GM19351 (cell line): ENCODE results near the gene SEL1L.
"Not testable (repeated sequence)": the region's sequence is repeated elsewhere in the genome, so short reads cannot be mapped to it uniquely, and the experiment has no call there.

Source experiments
- ATAC-seq: cut with Tn5 transposase; IDR thresholded peaks from one replicate; pipeline ENCODE4 v1.9.1; 2021; ENCODE audit warnings: mild to moderate bottlenecking, moderate library complexity; ENCODE audit not compliant: unreplicated experiment

The SEL1L gene

GRCh38 chr14:81474685-81475324, 58.8 kb downstream of the SEL1L start:
- no peak for ATAC-seq

GRCh38 chr14:81474148-81474492, 59.5 kb downstream of the SEL1L start:
- ATAC-seq, result peak; percentile 49

GRCh38 chr14:81473456-81474147, 60.1 kb downstream of the SEL1L start:
- ATAC-seq, result no peak

GRCh38 chr14:81472096-81472800, 61.4 kb downstream of the SEL1L start:
- ATAC-seq, result no peak

- peak; percentile 32 for ATAC-seq
These were observed 62.6 kb downstream of the SEL1L start for GRCh38 chr14:81471062-81471461.

GRCh38 chr14:81470557-81470826, 63.2 kb downstream of the SEL1L start:
- peak; percentile 36 for ATAC-seq

GRCh38 chr14:81466854-81467253, 66.8 kb downstream of the SEL1L start:
- ATAC-seq, result no peak

GRCh38 chr14:81465507-81466228, 68.0 kb downstream of the SEL1L start:
- no peak for ATAC-seq

- ATAC-seq, result peak; percentile 8
These were observed 68.7 kb downstream of the SEL1L start for GRCh38 chr14:81465003-81465392.

GRCh38 chr14:81464253-81465002, 69.2 kb downstream of the SEL1L start:
- ATAC-seq, result peak; percentile 75

GRCh38 chr14:81462356-81462755, 71.3 kb downstream of the SEL1L start:
- ATAC-seq, result not testable (repeated sequence)

- no peak for ATAC-seq
These were observed 73.7 kb downstream of the SEL1L start for GRCh38 chr14:81459912-81460311.

GRCh38 chr14:81458352-81458751, 75.3 kb downstream of the SEL1L start:
- ATAC-seq, result no peak

GRCh38 chr14:81455390-81455789, 78.3 kb downstream of the SEL1L start:
- no peak for ATAC-seq

GRCh38 chr14:81454572-81455218, 79.0 kb downstream of the SEL1L start:
- ATAC-seq, result peak; percentile 72

- ATAC-seq, result peak; percentile 69
These were observed 80.4 kb downstream of the SEL1L start for GRCh38 chr14:81453166-81453766.

GRCh38 chr14:81452341-81453133, 81.1 kb downstream of the SEL1L start:
- ATAC-seq, result peak; percentile 14

GRCh38 chr14:81450976-81451375, 82.7 kb downstream of the SEL1L start:
- ATAC-seq, result no peak

GRCh38 chr14:81450100-81450531, 83.5 kb downstream of the SEL1L start:
- ATAC-seq, result no peak
